Measurements from ENCODE around the gene KLF7.

KLF7 gene

GRCh38 chr2:207156451-207157161, 9.1 kb downstream of the KLF7 start:
- no peaks in the 10 kb centered on the region for H3K4me1 ChIP-seq (ENCODE audit: insufficient read depth, low read length)
- TF ChIP-seq CTCF (IDR thresholded peaks at IDR 0.05; ENCODE audit: borderline replicate concordance, extremely low read depth, low read length, poor library complexity, severe bottlenecking), result no peak
- TF ChIP-seq EZH2 (IDR thresholded peaks at IDR 0.05; ENCODE audit: borderline replicate concordance, low read depth, low read length, severe bottlenecking), result no peak

GRCh38 chr2:207155516-207156444, 10.0 kb downstream of the KLF7 start:
- Histone ChIP-seq H3K4me2 (ENCODE audit: insufficient read depth, low read length) (no peak overlapping the region), H4K20me1 (ENCODE audit: insufficient read depth, low read length) (no peaks in the 10 kb centered on the region), H3K4me1 (ENCODE audit: insufficient read depth, low read length) (no peaks in the 10 kb centered on the region), H3K36me3 (ENCODE audit: insufficient read depth, low read length) (no peaks in the 10 kb centered on the region), H2AFZ (ENCODE audit: low read depth, low read length) (no peak overlapping the region), H3K79me2 (ENCODE audit: insufficient read depth, low read length) (no peaks in the 10 kb centered on the region), H3K9ac (ENCODE audit: low read depth, low read length) (no peak overlapping the region), H3K27me3 (ENCODE audit: insufficient read depth, low read length, poor library complexity) (no peaks in the 10 kb centered on the region), H3K9me3 (ENCODE audit: insufficient read depth, low read length, severe bottlenecking) (no peaks in the 10 kb centered on the region), H3K4me3 (ENCODE audit: low read depth in 1 of 2, low read length in 2 of 2) (no peak overlapping the region), H3K27ac (ENCODE audit: low read length) (no peak overlapping the region)
- TF ChIP-seq EZH2 (IDR thresholded peaks at IDR 0.05; ENCODE audit: borderline replicate concordance, low read depth, low read length, severe bottlenecking) (no peak), CTCF (IDR thresholded peaks at IDR 0.05; ENCODE audit: borderline replicate concordance, extremely low read depth, low read length, poor library complexity, severe bottlenecking) (no peak)
- DNase-seq (no peak), ATAC-seq (ENCODE audit: insufficient read depth, low read depth) (no peak)

More at GRCh38 chr2:207156451-207157161, 9.1 kb downstream of the KLF7 start:
- no peak overlapping the region for H3K4me2 ChIP-seq (ENCODE audit: insufficient read depth, low read length)
- H4K20me1 ChIP-seq (ENCODE audit: insufficient read depth, low read length), result no peaks in the 10 kb centered on the region
- no peaks in the 10 kb centered on the region for H3K79me2 ChIP-seq (ENCODE audit: insufficient read depth, low read length)
- no peaks in the 10 kb centered on the region for H3K9me3 ChIP-seq (ENCODE audit: insufficient read depth, low read length, severe bottlenecking)
- no peak overlapping the region for H3K4me3 ChIP-seq (ENCODE audit: low read depth in 1 of 2, low read length in 2 of 2)
- H3K9ac ChIP-seq (ENCODE audit: low read depth, low read length), result no peak overlapping the region
- DNase-seq (no peak), ATAC-seq (ENCODE audit: insufficient read depth, low read depth) (no peak)
- no peak overlapping the region for H2AFZ ChIP-seq (ENCODE audit: low read depth, low read length)
- H3K27ac ChIP-seq (ENCODE audit: low read length), result no peak overlapping the region
- H3K27me3 ChIP-seq (ENCODE audit: insufficient read depth, low read length, poor library complexity), result no peaks in the 10 kb centered on the region
- no peaks in the 10 kb centered on the region for H3K36me3 ChIP-seq (ENCODE audit: insufficient read depth, low read length)

- no peaks in the 10 kb centered on the region for H3K9me3 ChIP-seq (ENCODE audit: insufficient read depth, low read length, severe bottlenecking)
- TF ChIP-seq EZH2 (IDR thresholded peaks at IDR 0.05; ENCODE audit: borderline replicate concordance, low read depth, low read length, severe bottlenecking) (no peak), CTCF (IDR thresholded peaks at IDR 0.05; ENCODE audit: borderline replicate concordance, extremely low read depth, low read length, poor library complexity, severe bottlenecking) (no peak)
- no peak for DNase-seq
- no peak overlapping the region for H3K4me3 ChIP-seq (ENCODE audit: low read depth in 1 of 2, low read length in 2 of 2)
- no peaks in the 10 kb centered on the region for H3K4me1 ChIP-seq (ENCODE audit: insufficient read depth, low read length)
- H3K27ac ChIP-seq (ENCODE audit: low read length), result no peak overlapping the region
- H4K20me1 ChIP-seq (ENCODE audit: insufficient read depth, low read length), result no peaks in the 10 kb centered on the region
- H3K36me3 ChIP-seq (ENCODE audit: insufficient read depth, low read length), result no peaks in the 10 kb centered on the region
- no peak overlapping the region for H3K9ac ChIP-seq (ENCODE audit: low read depth, low read length)
- H3K27me3 ChIP-seq (ENCODE audit: insufficient read depth, low read length, poor library complexity), result no peaks in the 10 kb centered on the region
- no peak for ATAC-seq (ENCODE audit: insufficient read depth, low read depth)
- H2AFZ ChIP-seq (ENCODE audit: low read depth, low read length), result no peak overlapping the region
- no peak overlapping the region for H3K4me2 ChIP-seq (ENCODE audit: insufficient read depth, low read length)
- H3K79me2 ChIP-seq (ENCODE audit: insufficient read depth, low read length), result no peaks in the 10 kb centered on the region
Measured at GRCh38 chr2:207154556-207155510, 10.9 kb downstream of the KLF7 start.

Data from DND-41 (cell line).